GM21825 (cell line): ENCODE data around the gene GPR52.
"Not testable (repeated sequence)": the region's sequence is repeated elsewhere in the genome, so short reads cannot be mapped to it uniquely, and the experiment has no call there.

ENCODE experiments used
- ATAC-seq: cut with Tn5 transposase; IDR thresholded peaks from one replicate; pipeline ENCODE4 v1.9.1; 2021; ENCODE audit warnings: mild to moderate bottlenecking, moderate library complexity; ENCODE audit not compliant: unreplicated experiment

The GPR52 gene

GRCh38 chr1:174447866-174448530 is at the start of gene GPR52:
Gene GPR52 (plus strand): TSS chr1:174447964. CDS start chr1:174448112, 148 bp downstream.
- no peak for ATAC-seq

- no peak for ATAC-seq
These were observed 49.5 kb upstream of the GPR52 start for GRCh38 chr1:174398246-174398645.

GRCh38 chr1:174399211-174399610 is 48.6 kb upstream of the GPR52 start:
- ATAC-seq, result no peak

GRCh38 chr1:174401075-174401474 is 46.7 kb upstream of the GPR52 start:
- no peak for ATAC-seq

- ATAC-seq, result no peak
These were observed 42.5 kb upstream of the GPR52 start for GRCh38 chr1:174405219-174405618.

GRCh38 chr1:174406421-174406820 is 41.3 kb upstream of the GPR52 start:
- no peak for ATAC-seq

GRCh38 chr1:174407665-174408064 is 40.1 kb upstream of the GPR52 start:
- no peak for ATAC-seq

- no peak for ATAC-seq
These were observed 39.6 kb upstream of the GPR52 start for GRCh38 chr1:174408146-174408545.

- ATAC-seq, result not testable (repeated sequence)
These were observed 38.0 kb upstream of the GPR52 start for GRCh38 chr1:174409801-174410200.

- no peak for ATAC-seq
These were observed 34.1 kb upstream of the GPR52 start for GRCh38 chr1:174413632-174414031.

GRCh38 chr1:174414203-174414602 is 33.6 kb upstream of the GPR52 start:
- ATAC-seq, result no peak

- no peak for ATAC-seq
These were observed 32.3 kb upstream of the GPR52 start for GRCh38 chr1:174415506-174415905.

- ATAC-seq, result no peak
These were observed 29.8 kb upstream of the GPR52 start for GRCh38 chr1:174417921-174418320.

- no peak for ATAC-seq
These were observed 22.6 kb upstream of the GPR52 start for GRCh38 chr1:174425121-174425520.

GRCh38 chr1:174426153-174426552 is 21.6 kb upstream of the GPR52 start:
- ATAC-seq, result no peak

- ATAC-seq, result no peak
These were observed 19.7 kb upstream of the GPR52 start for GRCh38 chr1:174428033-174428432.

- no peak for ATAC-seq
These were observed 19.0 kb upstream of the GPR52 start for GRCh38 chr1:174428739-174429138.

GRCh38 chr1:174433451-174433850 is 14.3 kb upstream of the GPR52 start:
- no peak for ATAC-seq

GRCh38 chr1:174445351-174445750 is 2.4 kb upstream of the GPR52 start:
- ATAC-seq, result no peak

GRCh38 chr1:174445817-174446216 is 1.9 kb upstream of the GPR52 start:
- no peak for ATAC-seq

- ATAC-seq, result no peak
These were observed 743 bp downstream of the GPR52 start for GRCh38 chr1:174448531-174448883.

- no peak for ATAC-seq
These were observed 1.2 kb downstream of the GPR52 start for GRCh38 chr1:174448974-174449373.

- no peak for ATAC-seq
These were observed 3.6 kb downstream of the GPR52 start for GRCh38 chr1:174451408-174451807.
